OCI-LY1 (cell line): ENCODE data around the gene LIMS3.
"Not testable (repeated sequence)": the region's sequence is repeated elsewhere in the genome, so short reads cannot be mapped to it uniquely, and the experiment has no call there.

Source experiments
- H2AFZ ChIP-seq: fragments of 200-600 bp; sonication (generic), shearing (Covaris generic); 2 replicates; pipeline ENCODE4 v1.6.0; 2014; ENCODE audit warnings: antibody characterized with exemption, mild to moderate bottlenecking, low read length
- H3F3A ChIP-seq: fragments of 200-600 bp; sonication (generic), shearing (Covaris generic); 2 replicates; pipeline ENCODE4 v1.6.0; 2014; ENCODE audit warnings: mild to moderate bottlenecking, antibody characterized with exemption, low read length, moderate library complexity; ENCODE audit not compliant: insufficient read depth
- H3K27ac ChIP-seq: fragments of 200-600 bp; sonication (generic); 2 replicates; pipeline ENCODE4 v1.5.1; 2014; ENCODE audit warnings: low read length, mixed run types, mild to moderate bottlenecking, low read depth; ENCODE audit not compliant: poor library complexity, severe bottlenecking
- H3K27me3 ChIP-seq: fragments of 200-600 bp; sonication (generic); 2 replicates; pipeline ENCODE4 v1.6.0; 2014; ENCODE audit warnings: antibody characterized with exemption, mild to moderate bottlenecking, low read length, moderate library complexity; ENCODE audit not compliant: insufficient read depth
- H3K36me3 ChIP-seq: fragments of 200-600 bp; sonication (generic); 2 replicates; pipeline ENCODE4 v1.6.1; 2014; ENCODE audit warnings: mild to moderate bottlenecking, antibody characterized with exemption, low read length, moderate library complexity, mixed read lengths; ENCODE audit not compliant: insufficient read depth
- H3K4me1 ChIP-seq: fragments of 200-600 bp; sonication (generic); 2 replicates; pipeline ENCODE4 v1.5.1; 2014; ENCODE audit warnings: mild to moderate bottlenecking, low read length, moderate library complexity; ENCODE audit not compliant: insufficient read depth, severe bottlenecking
- H3K4me2 ChIP-seq: fragments of 200-600 bp; sonication (generic), shearing (Covaris generic); 2 replicates; pipeline ENCODE4 v1.6.1; 2014; ENCODE audit warnings: low read length
- H3K4me3 ChIP-seq: fragments of 200-600 bp; sonication (generic); 2 replicates; pipeline ENCODE4 v1.5.1; 2014; ENCODE audit warnings: low read length, low read depth, mild to moderate bottlenecking, mixed read lengths; ENCODE audit not compliant: poor library complexity, severe bottlenecking
- H3K79me2 ChIP-seq: fragments of 200-600 bp; shearing (Covaris generic); 2 replicates; pipeline ENCODE4 v1.6.1; 2016; ENCODE audit warnings: mixed run types, low read length, mixed read lengths; ENCODE audit not compliant: insufficient read depth
- H3K9ac ChIP-seq: fragments of 200-600 bp; sonication (generic), shearing (Covaris generic); 2 replicates; pipeline ENCODE4 v1.6.1; 2014; ENCODE audit warnings: mild to moderate bottlenecking, low read length, mixed read lengths
- H3K9me2 ChIP-seq: fragments of 200-600 bp; sonication (generic), shearing (Covaris generic); 2 replicates; pipeline ENCODE4 v1.6.1; 2014; ENCODE audit warnings: low read depth, mild to moderate bottlenecking, low read length, mixed read lengths
- H3K9me3 ChIP-seq: fragments of 200-600 bp; shearing (Covaris generic); 2 replicates; pipeline ENCODE4 v1.6.1; 2014; ENCODE audit warnings: low read length, mixed read lengths
- H4K20me1 ChIP-seq: fragments of 200-600 bp; sonication (generic), shearing (Covaris generic); 2 replicates; pipeline ENCODE4 v1.6.0; 2016; ENCODE audit warnings: mild to moderate bottlenecking, low read length; ENCODE audit not compliant: insufficient read depth

Gene LIMS3

GRCh38 chr2:109910789-109911188 is 12.3 kb downstream of the LIMS3 start:
- H3K9me3 ChIP-seq, H3K9ac ChIP-seq, H2AFZ ChIP-seq, H3K4me3 ChIP-seq, H3K4me1 ChIP-seq, H3K27me3 ChIP-seq, H3K36me3 ChIP-seq, H4K20me1 ChIP-seq, H3K27ac ChIP-seq, H3K79me2 ChIP-seq, H3K4me2 ChIP-seq, H3F3A ChIP-seq, H3K9me2 ChIP-seq: not testable (repeated sequence)

GRCh38 chr2:109913911-109914310 is 15.4 kb downstream of the LIMS3 start:
- not testable (repeated sequence) for H2AFZ ChIP-seq

GRCh38 chr2:109914552-109914951 is 16.1 kb downstream of the LIMS3 start:
- not testable (repeated sequence) for H3K9ac ChIP-seq, H2AFZ ChIP-seq, H3K27ac ChIP-seq, H3K4me1 ChIP-seq, H3K4me2 ChIP-seq, H3K9me3 ChIP-seq, H3K27me3 ChIP-seq, H3K36me3 ChIP-seq, H3F3A ChIP-seq, H3K79me2 ChIP-seq, H3K4me3 ChIP-seq, H3K9me2 ChIP-seq, H4K20me1 ChIP-seq

More at GRCh38 chr2:109913911-109914310, 15.4 kb downstream of the LIMS3 start:
- not testable (repeated sequence) for H4K20me1 ChIP-seq, H3K79me2 ChIP-seq, H3K4me2 ChIP-seq, H3K27ac ChIP-seq, H3K9me3 ChIP-seq, H3F3A ChIP-seq, H3K36me3 ChIP-seq, H3K4me3 ChIP-seq, H3K4me1 ChIP-seq, H3K27me3 ChIP-seq, H3K9ac ChIP-seq, H3K9me2 ChIP-seq

GRCh38 chr2:109915830-109916229 is 17.3 kb downstream of the LIMS3 start:
- not testable (repeated sequence) for H3K79me2 ChIP-seq, H3K4me1 ChIP-seq, H3K9me2 ChIP-seq, H2AFZ ChIP-seq, H3K9ac ChIP-seq, H4K20me1 ChIP-seq, H3K27me3 ChIP-seq, H3K4me3 ChIP-seq, H3K9me3 ChIP-seq, H3K4me2 ChIP-seq, H3K36me3 ChIP-seq, H3F3A ChIP-seq, H3K27ac ChIP-seq

- H3K4me1 ChIP-seq, H3F3A ChIP-seq, H3K27me3 ChIP-seq, H3K36me3 ChIP-seq, H3K27ac ChIP-seq, H2AFZ ChIP-seq, H3K4me3 ChIP-seq, H3K9me3 ChIP-seq, H4K20me1 ChIP-seq, H3K9me2 ChIP-seq, H3K79me2 ChIP-seq, H3K4me2 ChIP-seq, H3K9ac ChIP-seq: not testable (repeated sequence)
These were observed 21.7 kb downstream of the LIMS3 start for GRCh38 chr2:109920162-109920561.

- not testable (repeated sequence) for H3K4me1 ChIP-seq, H3F3A ChIP-seq, H3K4me3 ChIP-seq
These were observed 23.3 kb downstream of the LIMS3 start for GRCh38 chr2:109921543-109922384.

GRCh38 chr2:109924481-109924880 is 26.0 kb downstream of the LIMS3 start:
- H3K4me3 ChIP-seq, H3F3A ChIP-seq, H3K4me2 ChIP-seq, H3K79me2 ChIP-seq, H3K9ac ChIP-seq, H2AFZ ChIP-seq, H3K36me3 ChIP-seq, H3K27ac ChIP-seq, H3K27me3 ChIP-seq, H3K9me3 ChIP-seq, H3K4me1 ChIP-seq, H3K9me2 ChIP-seq, H4K20me1 ChIP-seq: not testable (repeated sequence)

More at GRCh38 chr2:109921543-109922384, 23.3 kb downstream of the LIMS3 start:
- H2AFZ ChIP-seq, H3K27ac ChIP-seq, H3K4me2 ChIP-seq, H3K36me3 ChIP-seq, H3K79me2 ChIP-seq, H3K9me2 ChIP-seq, H4K20me1 ChIP-seq, H3K27me3 ChIP-seq, H3K9me3 ChIP-seq, H3K9ac ChIP-seq: not testable (repeated sequence)

- not testable (repeated sequence) for H4K20me1 ChIP-seq, H3K9me3 ChIP-seq, H3K36me3 ChIP-seq, H3K79me2 ChIP-seq, H3K9ac ChIP-seq, H3K27ac ChIP-seq, H3K4me1 ChIP-seq, H3K27me3 ChIP-seq, H2AFZ ChIP-seq, H3K9me2 ChIP-seq, H3F3A ChIP-seq, H3K4me2 ChIP-seq, H3K4me3 ChIP-seq
These were observed 29.3 kb downstream of the LIMS3 start for GRCh38 chr2:109927803-109928202.
